Esophagus muscularis mucosa (tissue), 4 donors: Measurements from ENCODE around the gene ARHGAP5. TPM values are rescaled to one million over a fixed set of nuclear protein-coding genes. Genes with fewer than 3 reads are reported as not detected.

Source experiments
- DNase-seq: peaks from one replicate; pipeline ENCODE4 v3.0.0-alpha.2; 2017; ENCODE audit errors: extremely low spot score
- H3K27ac ChIP-seq, 4 donors: fragments of 200-600 bp; sonication (generic); replicated peaks in 1 of 4; 1 replicate in 3 of 4; 2 replicates in 1 of 4; pipeline ENCODE4 v1.5.1; 2016 to 2019; ENCODE audit warnings: mild to moderate bottlenecking in 1 of 4
- H3K27me3 ChIP-seq, 4 donors: fragments of 200-600 bp; sonication (generic); one replicate each; pipeline versions ENCODE4 v1.5.1 to v1.6.0; 2016 to 2019
- H3K36me3 ChIP-seq, 4 donors: fragments of 200-600 bp; sonication (generic); one replicate each; pipeline ENCODE4 v1.5.1; 2016 to 2019
- H3K4me1 ChIP-seq, 4 donors: fragments of 200-600 bp; sonication (generic); one replicate each; pipeline ENCODE4 v1.5.1; 2016 to 2019
- H3K4me3 ChIP-seq, 4 donors: fragments of 200-600 bp; sonication (generic); 1 replicate in 2 of 4; 2 replicates in 2 of 4; pipeline ENCODE4 v1.5.1; 2016 to 2019; ENCODE audit warnings: mild to moderate bottlenecking in 4 of 4, moderate library complexity in 1 of 4
- H3K9me3 ChIP-seq, 4 donors: fragments of 200-600 bp; sonication (generic); 1 replicate in 3 of 4; 2 replicates in 1 of 4; pipeline ENCODE4 v1.5.1; 2016 to 2019
- CTCF ChIP-seq, 3 experiments: fragments of 200-600 bp in 2 of 3; fragments of 450-650 bp in 1 of 3; sonication (generic) in 2 of 3; IDR thresholded peaks; one replicate each; pipeline ENCODE4 v1.5.1; 2017 to 2019; ENCODE audit warnings: antibody characterized with exemption in 3 of 3, mild to moderate bottlenecking in 2 of 3, moderate library complexity in 1 of 3
- EP300 ChIP-seq: sonication (generic); formaldehyde crosslinking; IDR thresholded peaks from one replicate; pipeline ENCODE4 v1.6.1; 2017; ENCODE audit warnings: antibody characterized with exemption
- POLR2A ChIP-seq: fragments of 450-650 bp; IDR thresholded peaks from one replicate; pipeline ENCODE4 v1.6.1; 2017; ENCODE audit warnings: antibody characterized with exemption, moderate library complexity, mild to moderate bottlenecking, low read depth
- POLR2AphosphoS5 ChIP-seq, 2 donors: sonication (generic); formaldehyde crosslinking; IDR thresholded peaks; one replicate each; pipeline ENCODE4 v1.6.1; 2017; ENCODE audit warnings: antibody characterized with exemption in 2 of 2
- WGBS: methylation state at CpG from one replicate; pipeline ENCODE4 v1.1.5; 2018; 5-methylcytosine and 5-hydroxymethylcytosine counted together
- intact Hi-C: fragments of 100-400 bp; cut with DNase I; formaldehyde crosslinking; loops from one replicate; pipeline ENCODE4 v1.15.1; 2023
- total RNA-seq, 4 donors: library from RNA; depleted of rRNA; stranded (reverse); fragments of >200 nt; gene quantifications; one replicate each; pipeline versions ENCODE4 v1.1.0 to v1.2.1, GENCODE V29; 2016

Gene ARHGAP5
- total RNA-seq, 4 donors from 2014 or later, result 171 to 223 (median 196) TPM

GRCh38 chr14:32137313-32137712, 60.2 kb downstream of the ARHGAP5 start:
- no peak overlapping the region for H3K27ac ChIP-seq
- intact Hi-C loops, result no loop called here
- DNase-seq, result no peak
- peaks cover 0 to 17% (median 10%) of the 10 kb centered on the region in 4 donors for H3K9me3 ChIP-seq
- H3K27me3 ChIP-seq, result no peaks in the 10 kb centered on the region
- 96% methylated on average over 4 of the region's 4 CpGs for WGBS
- no peak overlapping the region for H3K4me3 ChIP-seq
- TF ChIP-seq EP300, result no peak
- TF ChIP-seq POLR2A, result no peak
- TF ChIP-seq POLR2AphosphoS5 (IDR thresholded peaks at IDR 0.05), result no peak
- H3K4me1 ChIP-seq, result peaks cover 0 to 8% (median 0%) of the 10 kb centered on the region in 4 donors
- peaks cover 0 to 20% (median 3%) of the 10 kb centered on the region in 4 donors for H3K36me3 ChIP-seq

DNA sequence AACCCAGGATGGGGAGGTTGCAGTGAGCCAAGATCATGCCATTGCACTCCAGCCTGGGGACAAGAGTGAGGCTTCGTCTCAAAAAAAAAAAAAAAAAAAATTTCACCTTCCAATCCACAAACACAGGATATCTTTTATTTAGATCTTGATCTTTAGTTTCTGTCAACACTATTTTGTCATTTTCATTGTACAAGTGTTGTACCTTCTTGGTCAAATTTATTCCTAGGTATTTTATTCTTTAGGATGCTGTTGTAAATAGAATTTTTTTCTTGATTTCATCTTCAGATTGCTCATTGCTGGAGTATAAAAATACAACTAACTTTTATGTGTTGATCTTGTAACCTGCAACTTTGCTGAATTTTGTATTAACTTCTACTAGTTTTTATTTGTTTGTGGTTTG, 60.8 kb downstream of the ARHGAP5 start:
- Histone ChIP-seq H3K9me3 (peaks cover 0 to 17% (median 10%) of the 10 kb centered on the region in 4 donors), H3K36me3 (peaks cover 0 to 20% (median 3%) of the 10 kb centered on the region in 4 donors), H3K27ac (no peak overlapping the region), H3K4me3 (no peak overlapping the region), H3K27me3 (no peaks in the 10 kb centered on the region), H3K4me1 (peaks cover 0 to 8% (median 0%) of the 10 kb centered on the region in 4 donors)
- TF ChIP-seq POLR2A (no peak), EP300 (no peak), POLR2AphosphoS5 (IDR thresholded peaks at IDR 0.05) (no peak), CTCF (IDR thresholded peaks at IDR 0.05) (no peak)
- DNase-seq, result no peak
- intact Hi-C loops, result no loop called here
- WGBS, result 97% methylated on average over 1 of the region's 1 CpG

GRCh38 chr14:32142341-32142740, 65.2 kb downstream of the ARHGAP5 start:
- peaks cover 1 to 37% (median 9%) of the 10 kb centered on the region in 4 donors for H3K36me3 ChIP-seq
- H3K9me3 ChIP-seq, result peaks cover 0 to 13% (median 10%) of the 10 kb centered on the region in 4 donors
- DNase-seq, result no peak
- TF ChIP-seq POLR2AphosphoS5 (IDR thresholded peaks at IDR 0.05) (no peak), POLR2A (no peak), EP300 (no peak), CTCF (IDR thresholded peaks at IDR 0.05) (no peak)
- H3K27ac ChIP-seq, result no peak overlapping the region
- 96% methylated on average over 1 of the region's 1 CpG for whole genome bisulfite sequencing
- no peak overlapping the region for H3K4me3 ChIP-seq
- intact Hi-C loops, result no loop called here
- no peaks in the 10 kb centered on the region for H3K27me3 ChIP-seq
- peaks cover 0 to 6% (median 2%) of the 10 kb centered on the region in 4 donors for H3K4me1 ChIP-seq

DNA sequence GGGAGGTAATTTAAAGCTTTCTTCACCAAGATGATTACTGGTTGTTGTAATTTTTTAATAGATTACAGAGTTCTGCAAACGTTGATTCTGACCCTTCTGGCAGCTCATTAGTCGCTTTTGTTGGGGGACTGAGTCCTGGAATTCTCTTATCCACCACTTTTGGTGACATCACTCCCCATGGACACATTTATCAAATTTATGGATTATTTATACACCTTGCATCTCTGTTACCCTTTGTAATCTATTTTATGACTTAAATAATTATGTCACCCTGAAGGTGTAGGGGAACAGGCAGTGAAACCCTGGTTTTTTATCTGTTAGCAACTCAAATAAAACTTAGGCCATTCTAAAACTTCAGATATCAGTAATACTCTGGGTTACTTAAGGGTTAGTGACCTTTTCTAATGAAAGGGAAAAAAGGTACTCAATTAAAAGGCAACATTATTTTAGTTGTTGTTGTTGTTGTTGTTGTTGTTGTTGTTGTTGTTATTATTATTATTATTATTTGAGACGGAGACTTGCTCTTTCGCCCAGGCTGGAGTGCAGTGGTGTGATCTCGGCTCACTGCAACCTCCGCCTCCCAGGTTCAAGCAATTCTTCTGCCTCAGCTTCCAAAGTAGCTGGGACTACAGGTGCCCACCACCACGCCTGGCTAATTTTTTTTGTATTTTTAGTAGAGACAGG, 65.8 kb downstream of the ARHGAP5 start:
- peaks cover 0 to 6% (median 2%) of the 10 kb centered on the region in 4 donors for H3K4me1 ChIP-seq
- TF ChIP-seq POLR2AphosphoS5 (IDR thresholded peaks at IDR 0.05) (no peak), EP300 (no peak), POLR2A (no peak), CTCF (IDR thresholded peaks at IDR 0.05) (no peak)
- DNase-seq, result no peak
- peaks cover 7 to 38% (median 12%) of the 10 kb centered on the region in 4 donors for H3K36me3 ChIP-seq
- WGBS, result 91% methylated on average over 7 of the region's 7 CpGs
- H3K4me3 ChIP-seq, result no peak overlapping the region
- intact Hi-C loops, result no loop called here
- H3K27me3 ChIP-seq, result no peaks in the 10 kb centered on the region
- H3K27ac ChIP-seq, result no peak overlapping the region
- peaks cover 0 to 8% (median 7%) of the 10 kb centered on the region in 4 donors for H3K9me3 ChIP-seq

- Histone ChIP-seq H3K4me3 (no peak overlapping the region), H3K9me3 (no peaks in the 10 kb centered on the region), H3K27me3 (no peaks in the 10 kb centered on the region), H3K4me1 (peaks cover 0 to 3% (median 0%) of the 10 kb centered on the region in 4 donors), H3K27ac (no peak overlapping the region), H3K36me3 (peaks cover 32 to 82% (median 54%) of the 10 kb centered on the region in 4 donors)
- TF ChIP-seq POLR2A, result no peak
- no peak for TF ChIP-seq CTCF (IDR thresholded peaks at IDR 0.05)
- TF ChIP-seq EP300, result no peak
- no peak for TF ChIP-seq POLR2AphosphoS5 (IDR thresholded peaks at IDR 0.05)
- DNase-seq, result no peak
- intact Hi-C loops, result no loop called here
- WGBS, result 90% methylated on average over 2 of the region's 2 CpGs
Measured at GRCh38 chr14:32150392-32150791, 73.3 kb downstream of the ARHGAP5 start.
